Measurements from ENCODE around the gene TSPEAR.

The TSPEAR gene

GRCh38 chr21:44489962-44490361 is 221.4 kb downstream of the TSPEAR start:
- no peak for DNase-seq (ENCODE audit: low read depth in 2 of 2)

GRCh38 chr21:44487831-44488230 is 223.5 kb downstream of the TSPEAR start:
- peak; percentile 32 to 51 for DNase-seq (ENCODE audit: low read depth in 2 of 2)

GRCh38 chr21:44486302-44486701 is 225.1 kb downstream of the TSPEAR start:
- DNase-seq (ENCODE audit: low read depth in 2 of 2), result no peak

- DNase-seq (ENCODE audit: low read depth in 2 of 2), result no peak
Observed at GRCh38 chr21:44485796-44486195, 225.6 kb downstream of the TSPEAR start.

GRCh38 chr21:44485254-44485793 is 226.0 kb downstream of the TSPEAR start:
- DNase-seq (ENCODE audit: low read depth in 2 of 2), result peak; percentile 33 to 36

- DNase-seq (ENCODE audit: low read depth in 2 of 2), result no peak
Observed at GRCh38 chr21:44484498-44485253, 226.7 kb downstream of the TSPEAR start.

- no peak for DNase-seq (ENCODE audit: low read depth in 2 of 2)
Observed at GRCh38 chr21:44483288-44484237, 227.8 kb downstream of the TSPEAR start.

- no peak for DNase-seq (ENCODE audit: low read depth in 2 of 2)
Observed at GRCh38 chr21:44482581-44483287, 228.6 kb downstream of the TSPEAR start.

GRCh38 chr21:44480200-44481053 is 230.9 kb downstream of the TSPEAR start:
- DNase-seq (ENCODE audit: low read depth in 2 of 2), result no peak

GRCh38 chr21:44479556-44480199 is 231.7 kb downstream of the TSPEAR start:
- peak; percentile 13 to 30 for DNase-seq (ENCODE audit: low read depth in 2 of 2)

GRCh38 chr21:44478801-44479167 is 232.6 kb downstream of the TSPEAR start:
- DNase-seq (ENCODE audit: low read depth in 2 of 2), result no peak

GRCh38 chr21:44478124-44478800 is 233.1 kb downstream of the TSPEAR start:
- DNase-seq (ENCODE audit: low read depth in 2 of 2), result no peak

- no peak for DNase-seq (ENCODE audit: low read depth in 2 of 2)
Observed at GRCh38 chr21:44477712-44478111, 233.7 kb downstream of the TSPEAR start.

GRCh38 chr21:44477131-44477530 is 234.2 kb downstream of the TSPEAR start:
- no peak for DNase-seq (ENCODE audit: low read depth in 2 of 2)

GRCh38 chr21:44475266-44475845 is 236.0 kb downstream of the TSPEAR start:
- no peak for DNase-seq (ENCODE audit: low read depth in 2 of 2)

- DNase-seq (ENCODE audit: low read depth in 2 of 2), result no peak
Observed at GRCh38 chr21:44473915-44474555, 237.3 kb downstream of the TSPEAR start.

- DNase-seq (ENCODE audit: low read depth in 2 of 2), result no peak
Observed at GRCh38 chr21:44471996-44472395, 239.4 kb downstream of the TSPEAR start.

- no peak for DNase-seq (ENCODE audit: low read depth in 2 of 2)
Observed at GRCh38 chr21:44471341-44471740, 240.0 kb downstream of the TSPEAR start.

- DNase-seq (ENCODE audit: low read depth in 2 of 2), result no peak
Observed at GRCh38 chr21:44467859-44468195, 243.5 kb downstream of the TSPEAR start.

Measured in stimulated activated CD8-positive, alpha-beta memory T cell treated with anti-CD3 and anti-CD28 coated beads, Interleukin-2, amount 100 ng/mL, for 48 hours (primary cell).